ENCODE results near the gene PIAS1. TPM values are rescaled to one million over a fixed set of nuclear protein-coding genes. Genes with fewer than 3 reads are reported as not detected.

Gene PIAS1
- total RNA-seq, 1 experiment from 2014 or later: 25.9 TPM

DNA sequence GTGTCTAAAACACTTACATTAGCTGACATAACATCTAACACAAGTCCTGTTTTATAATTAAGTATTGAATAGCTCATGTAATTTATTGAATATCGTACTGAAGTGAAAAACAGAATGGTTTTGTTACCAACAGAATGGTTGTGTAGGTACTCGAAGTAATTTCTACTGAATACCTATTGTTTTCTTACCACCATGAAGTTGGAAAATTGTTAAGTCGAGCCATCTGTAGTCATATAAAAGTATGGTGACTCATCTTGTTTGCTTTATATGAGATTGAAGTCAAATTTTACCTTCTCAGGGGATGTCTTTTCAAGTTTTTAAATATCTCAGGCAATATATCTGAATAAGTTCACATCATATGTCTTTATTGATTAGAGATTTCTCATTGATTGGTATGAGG, 37.6 kb downstream of the PIAS1 start (continued):
- TF ChIP-seq POLR2A (IDR thresholded peaks at IDR 0.05; ENCODE audit: borderline replicate concordance, extremely low read depth, insufficient read depth, insufficient read length) (no peak), EZH2 (IDR thresholded peaks at IDR 0.05) (no peak)

DNA sequence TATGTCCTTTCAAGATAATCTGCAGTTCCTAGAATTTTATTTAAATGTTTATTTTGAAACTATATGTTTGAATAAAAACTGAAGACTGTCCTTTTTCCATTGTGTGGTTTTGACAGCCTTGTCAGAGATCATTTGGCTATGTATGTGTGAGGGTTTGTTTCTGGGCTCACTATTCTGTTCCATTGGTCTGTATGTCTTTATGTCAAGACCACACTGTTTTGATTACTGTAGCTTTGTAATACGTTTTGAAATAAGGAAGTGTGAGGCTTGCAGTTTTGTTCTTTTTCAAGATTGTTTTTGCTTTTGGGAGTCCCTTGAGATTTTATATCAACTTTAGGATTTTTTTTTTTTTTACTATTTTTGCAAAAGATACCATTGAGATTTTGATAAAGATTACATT, 42.0 kb downstream of the PIAS1 start:
- Histone ChIP-seq H3K36me3 (ENCODE audit: control insufficient read depth in 1 of 2, insufficient read depth in 2 of 2, low read length in 2 of 2) (peaks cover 0 to 5% of the 10 kb centered on the region in 2 experiments; a peak in 2 of 4 replicates), H3K79me2 (ENCODE audit: insufficient read depth, low read length) (peaks cover 93% of the 10 kb centered on the region), H3K27ac (ENCODE audit: low read depth, low read length) (no peak overlapping the region), H3K4me3 (replicated peaks in 1 of 2; ENCODE audit: low read depth in 1 of 2, low read length in 2 of 2) (no peak overlapping the region), H3K4me2 (ENCODE audit: low read length) (no peak overlapping the region), H2AFZ (ENCODE audit: low read depth, low read length, poor library complexity, severe bottlenecking) (no peak overlapping the region), H3K27me3 (ENCODE audit: insufficient read depth, low read length) (no peaks in the 10 kb centered on the region), H3K9ac (ENCODE audit: low read length) (no peak overlapping the region), H4K20me1 (ENCODE audit: insufficient read depth) (no peaks in the 10 kb centered on the region), H3K9me2 (ENCODE audit: insufficient read depth) (no peaks in the 10 kb centered on the region), H3K4me1 (ENCODE audit: control insufficient read depth in 1 of 2, insufficient read depth in 2 of 2, low read length in 2 of 2) (no peaks in the 10 kb centered on the region), H3K9me3 (ENCODE audit: control insufficient read depth in 1 of 2, insufficient read depth in 1 of 2, low read depth in 1 of 2, low read length in 2 of 2) (peaks cover 6 to 10% of the 10 kb centered on the region in 2 experiments; a peak in 3 of 4 replicates)
- ATAC-seq (no peak), DNase-seq (ENCODE audit: low read depth, low spot score) (no peak)
- no TSS peak for BruUV-seq (replicated peaks)
- intact Hi-C loops (cut with micrococcal nuclease): no loop called here
- RAD21 ChIA-PET (ENCODE audit: low non-redundant PET in 1 of 2, low total read pairs in 2 of 2, uncharacterized antibody in 2 of 2, unreplicated experiment in 2 of 2): no interaction called here
- CTCF ChIA-PET: no interaction called here
- TF ChIP-seq ZNF274 (IDR thresholded peaks at IDR 0.05; ENCODE audit: low read depth, low read length): no peak
- 0 out of 2 replicates have a peak, but pooled peaks have one; percentile 17 for TF ChIP-seq CBX3 (IDR thresholded peaks at IDR 0.05; ENCODE audit: low read depth)
- no peak for TF ChIP-seq POLR2AphosphoS5 (IDR thresholded peaks at IDR 0.05; ENCODE audit: low read depth, low read length)
- TF ChIP-seq, protein P1, sequence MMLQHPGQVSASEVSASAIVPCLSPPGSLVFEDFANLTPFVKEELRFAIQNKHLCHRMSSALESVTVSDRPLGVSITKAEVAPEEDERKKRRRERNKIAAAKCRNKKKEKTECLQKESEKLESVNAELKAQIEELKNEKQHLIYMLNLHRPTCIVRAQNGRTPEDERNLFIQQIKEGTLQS (IDR thresholded peaks at IDR 0.05): no peak
- POLR2A ChIA-PET: no interaction called here

DNA sequence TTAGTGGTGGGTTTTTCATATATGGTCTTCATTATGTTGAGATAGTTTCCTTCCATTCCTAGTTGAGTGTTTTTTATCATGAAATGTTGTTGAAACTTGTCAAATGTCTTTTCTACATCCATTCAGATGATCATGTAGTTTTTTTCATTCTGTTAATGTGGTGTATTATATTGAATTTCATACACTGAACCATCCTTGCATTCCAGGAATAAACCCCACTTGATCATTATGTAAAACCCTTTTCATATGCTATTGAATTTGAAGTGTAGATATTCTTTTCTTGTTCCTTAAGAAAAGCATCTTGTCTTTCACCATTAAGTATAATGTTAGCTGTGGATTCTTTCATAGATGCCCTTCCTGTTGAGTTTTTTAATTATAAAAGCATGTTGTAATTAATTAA, 42.9 kb downstream of the PIAS1 start:
- Histone ChIP-seq H3K79me2 (ENCODE audit: insufficient read depth, low read length) (peaks cover 95% of the 10 kb centered on the region), H4K20me1 (ENCODE audit: insufficient read depth) (no peaks in the 10 kb centered on the region), H2AFZ (ENCODE audit: low read depth, low read length, poor library complexity, severe bottlenecking) (no peak overlapping the region), H3K9me2 (ENCODE audit: insufficient read depth) (no peaks in the 10 kb centered on the region), H3K27me3 (ENCODE audit: insufficient read depth, low read length) (no peaks in the 10 kb centered on the region), H3K4me3 (replicated peaks in 1 of 2; ENCODE audit: low read depth in 1 of 2, low read length in 2 of 2) (no peak overlapping the region), H3K9me3 (ENCODE audit: control insufficient read depth in 1 of 2, insufficient read depth in 1 of 2, low read depth in 1 of 2, low read length in 2 of 2) (peaks cover 6 to 10% of the 10 kb centered on the region in 2 experiments; a peak in 3 of 4 replicates), H3K9ac (ENCODE audit: low read length) (no peak overlapping the region), H3K27ac (ENCODE audit: low read depth, low read length) (no peak overlapping the region), H3K36me3 (ENCODE audit: control insufficient read depth in 1 of 2, insufficient read depth in 2 of 2, low read length in 2 of 2) (peaks cover 0 to 5% of the 10 kb centered on the region in 2 experiments; a peak in 2 of 4 replicates), H3K4me2 (ENCODE audit: low read length) (no peak overlapping the region), H3K4me1 (ENCODE audit: control insufficient read depth in 1 of 2, insufficient read depth in 2 of 2, low read length in 2 of 2) (no peaks in the 10 kb centered on the region)
- TF ChIP-seq, protein P2, sequence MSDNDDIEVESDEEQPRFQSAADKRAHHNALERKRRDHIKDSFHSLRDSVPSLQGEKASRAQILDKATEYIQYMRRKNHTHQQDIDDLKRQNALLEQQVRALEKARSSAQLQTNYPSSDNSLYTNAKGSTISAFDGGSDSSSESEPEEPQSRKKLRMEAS (IDR thresholded peaks at IDR 0.05): no peak
- TF ChIP-seq, protein P1 (IDR thresholded peaks at IDR 0.05): no peak
- no peak for TF ChIP-seq SIN3A (IDR thresholded peaks at IDR 0.05; ENCODE audit: low read depth)
- no peak for TF ChIP-seq TCF7L2 (IDR thresholded peaks at IDR 0.05; ENCODE audit: borderline replicate concordance, extremely low read depth, insufficient read depth, insufficient read length)
- TF ChIP-seq CBX3 (IDR thresholded peaks at IDR 0.05; ENCODE audit: low read depth): no peak
- ChIA-PET CTCF (no interaction called here), RAD21 (ENCODE audit: low non-redundant PET in 1 of 2, low total read pairs in 2 of 2, uncharacterized antibody in 2 of 2, unreplicated experiment in 2 of 2) (no interaction called here), POLR2A (no interaction called here)
- ATAC-seq: no peak
- DNase-seq (ENCODE audit: low read depth, low spot score): no peak
- intact Hi-C loops (cut with micrococcal nuclease): no loop called here
- no TSS peak for BruUV-seq (replicated peaks)

Data from HCT116 (cell line).